K562 (cell line): ENCODE results near the gene SERTAD3. TPM values are rescaled to one million over a fixed set of nuclear protein-coding genes. Genes with fewer than 3 reads are reported as not detected.

Source experiments
- ATAC-seq: fragments of 200-7000 bp; cut with Tn5 transposase; 3 replicates; pipeline ENCODE4 v1.9.1; 2020; ENCODE audit warnings: moderate library complexity
- BruUV-seq: library from RNA; stranded (reverse); fragments of 400-500 nt; replicated peaks from 2 replicates; lab custom pipeline; 2021; lab: Mats Ljungman, UMichigan
- CTCF ChIA-PET: fragments of 300-600 bp; formaldehyde crosslinking; extraction: SDS; loops from one replicate; lab custom pipeline; 2021; ENCODE audit warnings: low intra/inter-chr PET ratio; lab: Yijun Ruan, JAX
- POLR2A ChIA-PET: fragments of 300-600, 350-650 bp; sonication (Branson Sonifier 250); formaldehyde crosslinking; extraction: SDS; loops from one replicate; lab custom pipeline; 2021; ENCODE audit warnings: antibody characterized with exemption, inconsistent platforms; lab: Yijun Ruan, JAX
- DNase-seq, 4 experiments: peaks; one replicate each; pipeline versions ENCODE4 v3.0.0 to v3.0.0-alpha.2; 2011 to 2018; ENCODE audit warnings: low spot score in 3 of 4, mixed read lengths in 3 of 4; ENCODE audit errors: extremely low read depth in 1 of 4
- FAIRE-seq: peaks from 2 replicates; lab custom pipeline; 2011; peaks lifted over from hg19 to GRCh38; lab: Jason Lieb, UNC
- H2AFZ ChIP-seq: 2 replicates; pipeline ENCODE4 v1.6.0; 2011; ENCODE audit warnings: low read depth, low read length, control low read depth, inconsistent platforms
- H3K27ac ChIP-seq: fragments of 200-600 bp; 3 replicates; pipeline ENCODE4 v1.8.0; 2011; ENCODE audit warnings: low read depth, mild to moderate bottlenecking, control low read depth, inconsistent platforms, low read length, moderate library complexity, mixed read lengths; ENCODE audit errors: extremely low read depth
- H3K27me3 ChIP-seq, 2 experiments: fragments of 300-600 bp in 1 of 2; 2 replicates in 1 of 2; 3 replicates in 1 of 2; pipeline versions ENCODE4 v1.6.0 to v1.8.0; 2011; ENCODE audit warnings: inconsistent platforms in 2 of 2, low read length in 2 of 2, mild to moderate bottlenecking in 1 of 2, mixed read lengths in 1 of 2, moderate library complexity in 1 of 2; ENCODE audit not compliant: control insufficient read depth in 2 of 2, insufficient read depth in 2 of 2
- H3K36me3 ChIP-seq: fragments of 300-600 bp; 3 replicates; pipeline ENCODE4 v1.8.0; 2011; ENCODE audit warnings: mild to moderate bottlenecking, low read length, inconsistent platforms; ENCODE audit not compliant: control insufficient read depth, insufficient read depth
- H3K4me1 ChIP-seq, 2 experiments: fragments of 200-600 bp in 1 of 2; replicated peaks in 1 of 2; 2 replicates in 1 of 2; 3 replicates in 1 of 2; pipeline versions ENCODE4 v1.5.1 to v1.8.0; 2011; ENCODE audit warnings: inconsistent platforms in 2 of 2, low read length in 2 of 2, mild to moderate bottlenecking in 1 of 2, mixed read lengths in 1 of 2, moderate library complexity in 1 of 2; ENCODE audit not compliant: control insufficient read depth in 2 of 2, insufficient read depth in 2 of 2
- H3K4me2 ChIP-seq: 2 replicates; pipeline ENCODE4 v1.6.1; 2011; ENCODE audit warnings: low read length, control low read depth, inconsistent platforms, mixed read lengths; ENCODE audit not compliant: insufficient read depth
- H3K4me3 ChIP-seq: fragments of 200-600 bp; sonication (generic), shearing (Covaris generic); 2 replicates; pipeline ENCODE4 v1.5.1; 2016; ENCODE audit warnings: control low read depth, inconsistent platforms
- H3K79me2 ChIP-seq: fragments of 200-600 bp; 3 replicates; pipeline ENCODE4 v1.8.0; 2011; ENCODE audit warnings: low read length, inconsistent platforms; ENCODE audit not compliant: control insufficient read depth, insufficient read depth
- H3K9ac ChIP-seq, 2 experiments: 2 replicates each; pipeline versions ENCODE4 v1.6.0 to v1.6.1; 2011; ENCODE audit warnings: low read depth in 2 of 2, low read length in 2 of 2, control low read depth in 1 of 2, inconsistent platforms in 1 of 2, mild to moderate bottlenecking in 1 of 2, mixed read lengths in 1 of 2; ENCODE audit not compliant: insufficient read depth in 1 of 2
- H3K9me1 ChIP-seq: one replicate; pipeline ENCODE4 v1.6.0; 2011; ENCODE audit warnings: inconsistent platforms, mild to moderate bottlenecking, low read length, moderate library complexity; ENCODE audit not compliant: control insufficient read depth, insufficient read depth
- H3K9me3 ChIP-seq: replicated peaks from 2 replicates; pipeline ENCODE4 v1.5.1; 2011; ENCODE audit warnings: low read depth, low read length, inconsistent platforms; ENCODE audit not compliant: control insufficient read depth, insufficient read depth
- H4K20me1 ChIP-seq: replicated peaks from 2 replicates; pipeline ENCODE4 v1.6.1; 2011; ENCODE audit warnings: low read length, inconsistent platforms, mixed read lengths; ENCODE audit not compliant: control insufficient read depth, insufficient read depth
- CCNT2 ChIP-seq: IDR thresholded peaks from 2 replicates; pipeline ENCODE4 v1.6.1; 2011; ENCODE audit warnings: borderline replicate concordance, low read depth, mild to moderate bottlenecking, moderate library complexity, mixed read lengths, low read length; ENCODE audit not compliant: insufficient read length; ENCODE audit errors: extremely low read depth
- DPF2 ChIP-seq: fragments of 450-650 bp; IDR thresholded peaks from 2 replicates; pipeline ENCODE4 v1.6.1; 2016
- EP300 ChIP-seq: IDR thresholded peaks from 2 replicates; pipeline ENCODE4 v1.6.1; 2012; ENCODE audit warnings: low read length, improper control_type of control experiment
- HMGN3 ChIP-seq: IDR thresholded peaks from 2 replicates; pipeline ENCODE4 v1.6.1; 2011; ENCODE audit warnings: borderline replicate concordance, low read depth, mild to moderate bottlenecking, mixed read lengths, low read length; ENCODE audit not compliant: insufficient read length; ENCODE audit errors: extremely low read depth
- PRMT5 ChIP-seq: sonication (generic); formaldehyde crosslinking; IDR thresholded peaks from 2 replicates; pipeline ENCODE4 v1.5.0; 2020; ENCODE audit warnings: missing genetic modification reagents
- RB1 ChIP-seq: fragments of 450-650 bp; IDR thresholded peaks from 2 replicates; pipeline ENCODE4 v1.6.1; 2017; ENCODE audit warnings: low read depth, mild to moderate bottlenecking
- SMARCB1 ChIP-seq: IDR thresholded peaks from 2 replicates; pipeline ENCODE4 v1.6.1; 2011; ENCODE audit warnings: improper control_type of control experiment, low read depth; ENCODE audit not compliant: insufficient read length
- TCF3 ChIP-seq: sonication (generic); formaldehyde crosslinking; IDR thresholded peaks from 2 replicates; pipeline ENCODE4 v1.4.0; 2020; ENCODE audit warnings: mild to moderate bottlenecking, missing genetic modification reagents
- TEAD4 ChIP-seq, 2 experiments: sonication (generic) in 1 of 2; formaldehyde crosslinking in 1 of 2; IDR thresholded peaks; 2 replicates each; pipeline versions ENCODE4 v1.6.1 to v1.8.0; 2012 to 2022; ENCODE audit warnings: borderline replicate concordance in 1 of 2, inconsistent platforms in 1 of 2, low read length in 1 of 2, mild to moderate bottlenecking in 1 of 2, missing genetic modification reagents in 1 of 2
- ZNF239 ChIP-seq: fragments of 250-450 bp; sonication (Bioruptor Pico); IDR thresholded peaks from 2 replicates; pipeline ENCODE4 v1.4.0; 2020; ENCODE audit warnings: mild to moderate bottlenecking
- WGBS: fragments of 100-300 bp; shearing (Covaris generic); methylation state at CpG from one replicate; pipeline ENCODE4 v1.1.6; 2016; ENCODE audit warnings: low coverage, mixed read lengths; ENCODE audit not compliant: insufficient coverage; ENCODE audit errors: missing lambda C conversion rate; 5-methylcytosine and 5-hydroxymethylcytosine counted together
- in situ Hi-C: fragments of 300-500 bp; cut with MboI; formaldehyde crosslinking; loops from 4 replicates; pipeline ENCODE4 v1.15.0; 2018; ENCODE audit warnings: inconsistent platforms, mixed read lengths
- intact Hi-C: fragments of 100-400 bp; cut with micrococcal nuclease; formaldehyde crosslinking; loops from 2 replicates; pipeline ENCODE4 v1.14.2; 2022
- polyA plus RNA-seq, 8 experiments: library from polyadenylated mRNA; depleted of rRNA in 4 of 8; stranded (reverse) in 5 of 8; unstranded in 3 of 8; fragments of >200 nt; fragmentation: Nextera tagmentation in 2 of 8; fragmentation: Illumina TruSeq in 1 of 8; extraction: Ambion mirVana in 2 of 8; extraction: Trizol in 1 of 8; gene quantifications; 2 replicates each; pipeline versions ENCODE4 v1.2.1 to v1.2.3, GENCODE V29; 2011 to 2014; ENCODE audit warnings: inconsistent platforms in 1 of 8, missing spikeins in 1 of 8
- total RNA-seq, 7 experiments: library from RNA; depleted of rRNA in 6 of 7; stranded (reverse); fragments of >200 nt in 6 of 7; fragmentation: Illumina TruSeq in 2 of 7; extraction: Trizol in 2 of 7; gene quantifications; 2 replicates each; pipeline versions ENCODE4 v1.2.1 to v1.2.3, GENCODE V29; 2011 to 2021; ENCODE audit warnings: low replicate concordance in 1 of 7
- TF ChIP-seq, protein P1 (sequence below): IDR thresholded peaks from 2 replicates; pipeline ENCODE4 v1.6.1; 2011; ENCODE audit warnings: borderline replicate concordance, low read depth, mild to moderate bottlenecking, moderate library complexity, low read length; ENCODE audit not compliant: insufficient read depth, poor library complexity, severe bottlenecking
- TF ChIP-seq, protein P2 (sequence below): fragments of 450-650 bp; IDR thresholded peaks from 2 replicates; pipeline ENCODE4 v1.7.1; 2018; ENCODE audit warnings: mild to moderate bottlenecking, low read depth; ENCODE audit not compliant: partially characterized antibody
- TF ChIP-seq, protein P3 (sequence below), 2 experiments: fragments of 450-650 bp in 1 of 2; sonication (generic) in 1 of 2; formaldehyde crosslinking in 1 of 2; IDR thresholded peaks in 1 of 2; conservative IDR thresholded peaks in 1 of 2; 2 replicates each; pipeline versions ENCODE4 v1.6.1 to v1.8.1; 2016 to 2023; ENCODE audit warnings: mild to moderate bottlenecking in 2 of 2, moderate library complexity in 2 of 2, inconsistent platforms in 1 of 2, missing genetic modification reagents in 1 of 2

SERTAD3 gene
- total and polyA plus RNA-seq, 9 of the 15 experiments (the other 6 are each of a cell fraction or from before 2014, with no cell fraction given) = 5.4 to 28.9 (median 17.5) TPM

DNA sequence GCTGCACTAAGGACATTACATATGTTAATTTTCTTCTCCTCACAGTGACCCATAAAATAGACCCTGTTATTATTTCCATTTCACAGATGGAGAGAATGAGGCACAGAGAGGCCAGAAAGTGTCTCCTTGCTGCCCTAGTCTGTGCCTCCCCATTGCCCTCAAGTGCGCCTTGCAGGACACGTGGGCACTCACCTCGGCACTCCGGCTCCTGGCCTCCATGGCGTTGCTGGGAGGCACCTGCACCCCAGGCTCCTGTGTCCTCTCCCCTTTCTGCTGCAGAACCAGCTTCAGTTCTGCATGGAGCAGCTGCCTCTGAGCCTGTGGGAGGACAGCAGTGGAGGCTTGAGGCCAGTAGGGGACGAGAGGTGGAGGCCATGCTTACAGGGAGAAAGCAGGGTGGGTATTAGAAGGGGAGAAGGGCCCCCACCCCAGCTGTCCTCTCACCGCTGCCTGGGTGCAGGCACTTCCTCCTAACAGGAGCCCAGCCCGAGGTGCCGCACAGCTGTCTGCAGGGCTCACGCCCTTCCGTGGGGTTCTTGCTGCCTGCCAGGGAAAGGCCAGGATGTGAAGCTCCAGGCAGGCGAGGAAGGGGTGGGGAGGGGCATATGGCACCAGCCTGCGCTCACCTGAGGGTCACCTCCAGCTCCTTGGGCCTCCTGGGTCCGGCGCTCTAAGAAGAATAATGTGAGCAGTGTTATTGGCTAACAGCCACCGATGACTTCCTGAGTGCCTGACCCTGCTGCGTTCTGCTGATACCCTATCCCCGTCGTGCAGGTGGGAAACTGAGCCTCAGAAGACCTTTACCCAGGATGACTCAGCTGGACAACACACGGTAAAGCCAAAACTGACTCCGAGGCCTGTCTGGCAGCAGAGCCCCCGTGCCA is 36.2 kb downstream of the SERTAD3 start:
- no peaks in the 10 kb centered on the region for H3K36me3 ChIP-seq
- no peaks in the 10 kb centered on the region for H3K9me1 ChIP-seq
- peak overlapping the region; percentile 85 for H2AFZ ChIP-seq
- POLR2A ChIA-PET = interaction anchor here (0.6 to 1.4 kb wide), 4 partner anchors 17 to 37 kb away, joined by 3 read pairs; partner anchors contain the start of gene SERTAD1
- FAIRE-seq (no peak), DNase-seq (peak; percentile 41 to 66 (median 62)), ATAC-seq (no peak)
- no peaks in the 10 kb centered on the region for H3K27me3 ChIP-seq
- intact Hi-C loops = no loop called here
- peak overlapping the region; percentile 28; the same call in 1 of the 3 replicates for H3K27ac ChIP-seq
- 28% methylated on average over 20 of the region's 22 CpGs for WGBS
- no peaks in the 10 kb centered on the region for H4K20me1 ChIP-seq
- no TSS peak for BruUV-seq
- H3K4me3 ChIP-seq = no peak overlapping the region
- in situ Hi-C loops = no loop called here
- no peaks in the 10 kb centered on the region for H3K79me2 ChIP-seq
- peak overlapping the region; percentile 67 for H3K4me2 ChIP-seq
- no peaks in the 10 kb centered on the region for H3K9me3 ChIP-seq
- H3K9ac ChIP-seq = peak overlapping the region in 1 of 2 experiments; percentile 87; a peak in 2 of 4 replicates
- H3K4me1 ChIP-seq = peaks cover 21 to 50% of the 10 kb centered on the region in 2 experiments; a peak in 4 of 5 replicates
- CTCF ChIA-PET = interaction anchor here (0.6 kb wide), 1 partner anchor 103 kb away, joined by 3 read pairs; no protein-coding TSS in a partner anchor
- TF ChIP-seq RB1 (no peak), EP300 (peak; percentile 38; the same call in 1 of the 2 replicates), SMARCB1 (no peak), CCNT2 (peak; percentile 40), TEAD4 (IDR thresholded peaks at IDR 0.05; ENCODE audit: low read length) (peak; percentile 52; the same call in 1 of the 2 replicates), TEAD4 (CRISPR knock-in tag; IDR thresholded peaks at IDR 0.05; ENCODE audit: borderline replicate concordance) (no peak), PRMT5 (no peak), ZNF239 (CRISPR knock-in tag) (no peak), TCF3 (CRISPR knock-in tag) (peak; percentile 63), HMGN3 (peak; percentile 20), DPF2 (peak; percentile 57)
- TF ChIP-seq, protein P1, sequence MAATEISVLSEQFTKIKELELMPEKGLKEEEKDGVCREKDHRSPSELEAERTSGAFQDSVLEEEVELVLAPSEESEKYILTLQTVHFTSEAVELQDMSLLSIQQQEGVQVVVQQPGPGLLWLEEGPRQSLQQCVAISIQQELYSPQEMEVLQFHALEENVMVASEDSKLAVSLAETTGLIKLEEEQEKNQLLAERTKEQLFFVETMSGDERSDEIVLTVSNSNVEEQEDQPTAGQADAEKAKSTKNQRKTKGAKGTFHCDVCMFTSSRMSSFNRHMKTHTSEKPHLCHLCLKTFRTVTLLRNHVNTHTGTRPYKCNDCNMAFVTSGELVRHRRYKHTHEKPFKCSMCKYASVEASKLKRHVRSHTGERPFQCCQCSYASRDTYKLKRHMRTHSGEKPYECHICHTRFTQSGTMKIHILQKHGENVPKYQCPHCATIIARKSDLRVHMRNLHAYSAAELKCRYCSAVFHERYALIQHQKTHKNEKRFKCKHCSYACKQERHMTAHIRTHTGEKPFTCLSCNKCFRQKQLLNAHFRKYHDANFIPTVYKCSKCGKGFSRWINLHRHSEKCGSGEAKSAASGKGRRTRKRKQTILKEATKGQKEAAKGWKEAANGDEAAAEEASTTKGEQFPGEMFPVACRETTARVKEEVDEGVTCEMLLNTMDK = no peak
- TF ChIP-seq, protein P2, sequence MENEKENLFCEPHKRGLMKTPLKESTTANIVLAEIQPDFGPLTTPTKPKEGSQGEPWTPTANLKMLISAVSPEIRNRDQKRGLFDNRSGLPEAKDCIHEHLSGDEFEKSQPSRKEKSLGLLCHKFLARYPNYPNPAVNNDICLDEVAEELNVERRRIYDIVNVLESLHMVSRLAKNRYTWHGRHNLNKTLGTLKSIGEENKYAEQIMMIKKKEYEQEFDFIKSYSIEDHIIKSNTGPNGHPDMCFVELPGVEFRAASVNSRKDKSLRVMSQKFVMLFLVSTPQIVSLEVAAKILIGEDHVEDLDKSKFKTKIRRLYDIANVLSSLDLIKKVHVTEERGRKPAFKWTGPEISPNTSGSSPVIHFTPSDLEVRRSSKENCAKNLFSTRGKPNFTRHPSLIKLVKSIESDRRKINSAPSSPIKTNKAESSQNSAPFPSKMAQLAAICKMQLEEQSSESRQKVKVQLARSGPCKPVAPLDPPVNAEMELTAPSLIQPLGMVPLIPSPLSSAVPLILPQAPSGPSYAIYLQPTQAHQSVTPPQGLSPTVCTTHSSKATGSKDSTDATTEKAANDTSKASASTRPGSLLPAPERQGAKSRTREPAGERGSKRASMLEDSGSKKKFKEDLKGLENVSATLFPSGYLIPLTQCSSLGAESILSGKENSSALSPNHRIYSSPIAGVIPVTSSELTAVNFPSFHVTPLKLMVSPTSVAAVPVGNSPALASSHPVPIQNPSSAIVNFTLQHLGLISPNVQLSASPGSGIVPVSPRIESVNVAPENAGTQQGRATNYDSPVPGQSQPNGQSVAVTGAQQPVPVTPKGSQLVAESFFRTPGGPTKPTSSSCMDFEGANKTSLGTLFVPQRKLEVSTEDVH = no peak
- TF ChIP-seq, protein P3, sequence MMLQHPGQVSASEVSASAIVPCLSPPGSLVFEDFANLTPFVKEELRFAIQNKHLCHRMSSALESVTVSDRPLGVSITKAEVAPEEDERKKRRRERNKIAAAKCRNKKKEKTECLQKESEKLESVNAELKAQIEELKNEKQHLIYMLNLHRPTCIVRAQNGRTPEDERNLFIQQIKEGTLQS (IDR thresholded peaks at IDR 0.05) = peak; percentile 14; the same call in 1 of the 2 replicates
- TF ChIP-seq, protein P3 (CRISPR knock-in tag; conservative IDR thresholded peaks at IDR 0.05) = no peak
